ENCODE measurements around the gene NHSL2.

DNA sequence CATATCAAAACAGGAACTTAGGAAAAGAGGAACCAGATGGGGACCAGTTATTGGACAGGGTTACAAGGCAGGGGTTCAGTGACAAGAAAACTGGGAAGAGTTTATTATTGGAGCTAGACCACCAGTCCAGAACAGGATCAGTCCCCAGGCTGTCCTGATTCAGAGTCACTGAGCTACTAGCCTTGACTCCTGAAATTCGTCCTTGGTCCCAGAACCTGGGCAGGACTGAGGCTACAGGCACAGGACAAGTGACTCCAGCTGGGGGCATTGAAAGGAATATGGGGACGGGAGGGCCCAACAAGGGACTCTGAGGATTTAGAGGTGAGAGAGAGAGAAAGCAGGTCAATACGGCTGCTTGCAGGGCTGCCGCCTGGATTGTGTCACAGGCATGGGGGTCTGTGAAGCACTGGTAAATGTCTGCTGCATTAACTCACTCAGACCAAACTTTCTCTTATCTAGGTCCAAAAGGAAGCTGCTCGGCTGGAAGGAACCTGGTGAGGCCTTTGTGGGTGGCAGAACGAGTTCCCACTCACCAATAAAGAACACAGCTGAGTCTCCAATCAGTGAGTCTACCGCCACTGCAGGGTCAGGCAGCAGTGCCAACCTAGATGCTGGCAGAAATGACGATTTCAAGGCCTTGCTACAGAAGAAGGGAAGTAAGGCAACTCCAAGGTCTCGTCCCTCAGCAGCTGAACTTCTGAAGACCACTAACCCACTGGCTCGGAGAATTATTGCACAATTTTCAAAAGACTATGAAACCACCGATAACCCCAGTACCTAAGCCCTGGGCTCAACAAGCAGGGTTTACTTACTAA, 232.4 kb downstream of the NHSL2 start:
- TF ChIP-seq, protein P1, sequence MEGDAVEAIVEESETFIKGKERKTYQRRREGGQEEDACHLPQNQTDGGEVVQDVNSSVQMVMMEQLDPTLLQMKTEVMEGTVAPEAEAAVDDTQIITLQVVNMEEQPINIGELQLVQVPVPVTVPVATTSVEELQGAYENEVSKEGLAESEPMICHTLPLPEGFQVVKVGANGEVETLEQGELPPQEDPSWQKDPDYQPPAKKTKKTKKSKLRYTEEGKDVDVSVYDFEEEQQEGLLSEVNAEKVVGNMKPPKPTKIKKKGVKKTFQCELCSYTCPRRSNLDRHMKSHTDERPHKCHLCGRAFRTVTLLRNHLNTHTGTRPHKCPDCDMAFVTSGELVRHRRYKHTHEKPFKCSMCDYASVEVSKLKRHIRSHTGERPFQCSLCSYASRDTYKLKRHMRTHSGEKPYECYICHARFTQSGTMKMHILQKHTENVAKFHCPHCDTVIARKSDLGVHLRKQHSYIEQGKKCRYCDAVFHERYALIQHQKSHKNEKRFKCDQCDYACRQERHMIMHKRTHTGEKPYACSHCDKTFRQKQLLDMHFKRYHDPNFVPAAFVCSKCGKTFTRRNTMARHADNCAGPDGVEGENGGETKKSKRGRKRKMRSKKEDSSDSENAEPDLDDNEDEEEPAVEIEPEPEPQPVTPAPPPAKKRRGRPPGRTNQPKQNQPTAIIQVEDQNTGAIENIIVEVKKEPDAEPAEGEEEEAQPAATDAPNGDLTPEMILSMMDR (IDR thresholded peaks at IDR 0.05), result no peak
- TF ChIP-seq POLR2A (IDR thresholded peaks at IDR 0.05), result no peak
